ENCODE results near the gene CFAP46.

Gene CFAP46

DNA sequence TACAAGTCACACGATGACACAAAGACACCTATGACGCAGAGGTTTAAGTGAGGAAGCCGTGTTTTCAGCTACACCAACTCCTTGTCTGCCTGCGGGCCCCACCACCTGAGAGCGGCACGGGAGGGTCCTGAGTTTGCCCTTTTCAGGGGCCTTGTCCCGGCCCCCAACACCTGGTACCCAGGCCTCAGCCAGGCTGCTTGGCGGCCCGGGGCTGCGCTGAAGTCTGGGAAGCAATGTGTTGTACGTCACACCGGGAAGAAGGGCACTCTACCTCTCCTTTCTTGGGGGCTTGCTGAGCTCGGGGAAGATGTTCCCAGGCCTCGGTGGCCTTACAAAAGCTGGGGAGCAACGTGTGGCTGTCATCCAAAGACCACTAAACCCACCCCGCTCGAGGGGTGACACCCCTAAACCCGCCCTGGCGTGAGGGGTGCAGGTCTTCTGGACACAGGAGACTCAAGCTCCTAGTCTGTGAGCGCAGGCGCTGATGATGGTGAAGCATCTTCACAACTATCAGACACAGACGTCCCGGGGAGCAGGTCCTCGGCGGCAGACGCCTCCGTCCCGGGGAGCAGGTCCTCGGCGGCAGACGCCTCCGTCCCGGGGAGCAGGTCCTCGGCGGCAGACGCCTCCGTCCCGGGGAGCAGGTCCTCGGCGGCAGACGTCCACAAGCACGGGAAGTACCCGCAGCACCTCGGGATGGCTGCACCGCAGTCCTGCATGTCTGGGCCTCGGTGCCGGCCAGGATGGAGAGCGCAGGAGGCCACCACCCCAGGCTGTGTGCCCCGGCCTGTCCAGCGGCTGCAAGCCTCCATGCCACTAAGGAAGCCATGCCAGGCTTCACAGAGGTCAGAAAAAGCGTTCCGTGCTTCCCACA, 15.4 kb downstream of the CFAP46 start:
- Histone ChIP-seq H2AFZ (ENCODE audit: low read depth, low read length) (no peak overlapping the region), H3K4me2 (ENCODE audit: insufficient read depth, low read length) (no peak overlapping the region), H4K20me1 (ENCODE audit: insufficient read depth, low read length) (no peaks in the 10 kb centered on the region; the same call in 1 of the 2 replicates), H3K27ac (ENCODE audit: low read length) (no peak overlapping the region), H3K4me3 (ENCODE audit: low read depth in 1 of 2, low read length in 2 of 2) (no peak overlapping the region), H3K79me2 (ENCODE audit: insufficient read depth, low read length) (no peaks in the 10 kb centered on the region), H3K36me3 (ENCODE audit: insufficient read depth, low read length) (no peaks in the 10 kb centered on the region), H3K4me1 (ENCODE audit: insufficient read depth, low read length) (no peaks in the 10 kb centered on the region), H3K9me3 (ENCODE audit: insufficient read depth, low read length, severe bottlenecking) (no peaks in the 10 kb centered on the region), H3K27me3 (ENCODE audit: insufficient read depth, low read length, poor library complexity) (no peaks in the 10 kb centered on the region), H3K9ac (ENCODE audit: low read depth, low read length) (no peak overlapping the region)
- DNase-seq (no peak), ATAC-seq (ENCODE audit: insufficient read depth, low read depth) (no peak)
- no peak for TF ChIP-seq EZH2 (IDR thresholded peaks at IDR 0.05; ENCODE audit: borderline replicate concordance, low read depth, low read length, severe bottlenecking)
- TF ChIP-seq CTCF (IDR thresholded peaks at IDR 0.05; ENCODE audit: borderline replicate concordance, extremely low read depth, low read length, poor library complexity, severe bottlenecking) = no peak

GRCh38 chr10:132926070-132926469, 16.3 kb downstream of the CFAP46 start:
- H3K27ac ChIP-seq (ENCODE audit: low read length) = no peak overlapping the region
- TF ChIP-seq EZH2 (IDR thresholded peaks at IDR 0.05; ENCODE audit: borderline replicate concordance, low read depth, low read length, severe bottlenecking) = no peak
- TF ChIP-seq CTCF (IDR thresholded peaks at IDR 0.05; ENCODE audit: borderline replicate concordance, extremely low read depth, low read length, poor library complexity, severe bottlenecking) = no peak
- H3K36me3 ChIP-seq (ENCODE audit: insufficient read depth, low read length) = no peaks in the 10 kb centered on the region
- no peak overlapping the region for H3K4me2 ChIP-seq (ENCODE audit: insufficient read depth, low read length)
- no peaks in the 10 kb centered on the region for H3K27me3 ChIP-seq (ENCODE audit: insufficient read depth, low read length, poor library complexity)
- ATAC-seq (ENCODE audit: insufficient read depth, low read depth) (no peak), DNase-seq (no peak)
- H3K9ac ChIP-seq (ENCODE audit: low read depth, low read length) = no peak overlapping the region
- no peak overlapping the region for H2AFZ ChIP-seq (ENCODE audit: low read depth, low read length)
- no peaks in the 10 kb centered on the region for H3K9me3 ChIP-seq (ENCODE audit: insufficient read depth, low read length, severe bottlenecking)
- no peaks in the 10 kb centered on the region for H3K79me2 ChIP-seq (ENCODE audit: insufficient read depth, low read length)
- H3K4me1 ChIP-seq (ENCODE audit: insufficient read depth, low read length) = no peaks in the 10 kb centered on the region
- H3K4me3 ChIP-seq (ENCODE audit: low read depth in 1 of 2, low read length in 2 of 2) = no peak overlapping the region
- H4K20me1 ChIP-seq (ENCODE audit: insufficient read depth, low read length) = no peaks in the 10 kb centered on the region; the same call in 1 of the 2 replicates

DNA sequence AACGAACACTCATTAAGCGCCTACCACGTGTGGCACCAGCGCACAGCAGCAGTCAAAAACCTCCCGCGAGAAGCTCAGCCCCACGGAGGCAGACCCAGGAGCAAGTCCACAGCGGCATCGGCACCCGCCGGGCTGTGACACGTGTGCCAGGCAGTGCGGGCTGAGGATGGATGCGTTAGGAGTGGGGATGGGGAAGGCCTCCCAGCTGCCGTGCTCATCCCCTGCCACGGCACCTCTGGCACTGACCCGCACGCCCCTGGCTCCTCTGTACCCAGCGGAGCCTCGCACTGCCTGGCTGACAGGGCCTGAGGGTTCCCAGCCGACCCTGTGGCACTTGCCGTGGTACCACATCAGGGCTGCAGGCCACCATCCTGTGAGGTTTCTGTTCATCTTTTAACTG, 16.8 kb downstream of the CFAP46 start:
- Histone ChIP-seq H3K4me3 (ENCODE audit: low read depth in 1 of 2, low read length in 2 of 2) (no peak overlapping the region), H3K4me2 (ENCODE audit: insufficient read depth, low read length) (no peak overlapping the region), H2AFZ (ENCODE audit: low read depth, low read length) (no peak overlapping the region), H3K36me3 (ENCODE audit: insufficient read depth, low read length) (no peaks in the 10 kb centered on the region), H3K27me3 (ENCODE audit: insufficient read depth, low read length, poor library complexity) (no peaks in the 10 kb centered on the region), H3K27ac (ENCODE audit: low read length) (no peak overlapping the region), H3K9ac (ENCODE audit: low read depth, low read length) (no peak overlapping the region), H3K4me1 (ENCODE audit: insufficient read depth, low read length) (no peaks in the 10 kb centered on the region), H3K79me2 (ENCODE audit: insufficient read depth, low read length) (no peaks in the 10 kb centered on the region), H4K20me1 (ENCODE audit: insufficient read depth, low read length) (no peaks in the 10 kb centered on the region; the same call in 1 of the 2 replicates), H3K9me3 (ENCODE audit: insufficient read depth, low read length, severe bottlenecking) (no peaks in the 10 kb centered on the region)
- DNase-seq (no peak), ATAC-seq (ENCODE audit: insufficient read depth, low read depth) (no peak)
- TF ChIP-seq EZH2 (IDR thresholded peaks at IDR 0.05; ENCODE audit: borderline replicate concordance, low read depth, low read length, severe bottlenecking) (no peak), CTCF (IDR thresholded peaks at IDR 0.05; ENCODE audit: borderline replicate concordance, extremely low read depth, low read length, poor library complexity, severe bottlenecking) (no peak)
